C1 segment of cervical spinal cord (tissue), 14 donors: ENCODE measurements around the gene EPAS1.
A peak's percentile ranks its signal among the peaks of the same experiment; 100 is the strongest.

Source experiments
- DNase-seq, 14 donors: peaks; one replicate each; lab custom pipeline; 2025; lab: John Stamatoyannopoulos, UW

Gene EPAS1

GRCh38 chr2:46273225-46273863 lies 23.9 kb upstream of the EPAS1 start:
- no peak for DNase-seq

GRCh38 chr2:46273919-46274318 lies 23.3 kb upstream of the EPAS1 start:
- DNase-seq, result no peak

GRCh38 chr2:46274586-46274985 lies 22.6 kb upstream of the EPAS1 start:
- no peak for DNase-seq

- DNase-seq, result peak in 1 of 14 donors; percentile 65
Observed at GRCh38 chr2:46275995-46276394, 21.2 kb upstream of the EPAS1 start.

GRCh38 chr2:46276642-46277041 lies 20.6 kb upstream of the EPAS1 start:
- DNase-seq, result no peak

- no peak for DNase-seq
Observed at GRCh38 chr2:46277431-46278190, 19.6 kb upstream of the EPAS1 start.

- DNase-seq, result no peak
Observed at GRCh38 chr2:46278952-46279351, 18.3 kb upstream of the EPAS1 start.

- DNase-seq, result no peak
Observed at GRCh38 chr2:46281939-46282338, 15.3 kb upstream of the EPAS1 start.

GRCh38 chr2:46283693-46284092 lies 13.5 kb upstream of the EPAS1 start:
- no peak for DNase-seq

GRCh38 chr2:46284260-46284659 lies 12.9 kb upstream of the EPAS1 start:
- DNase-seq, result no peak

- no peak for DNase-seq
Observed at GRCh38 chr2:46284796-46285195, 12.4 kb upstream of the EPAS1 start.

- DNase-seq, result no peak
Observed at GRCh38 chr2:46286715-46287114, 10.5 kb upstream of the EPAS1 start.

- DNase-seq, result no peak
Observed at GRCh38 chr2:46290078-46290477, 7.1 kb upstream of the EPAS1 start.

- no peak for DNase-seq
Observed at GRCh38 chr2:46293466-46293865, 3.7 kb upstream of the EPAS1 start.

- peak in 3 of 14 donors; percentile 3 to 11 (median 5) for DNase-seq
Observed at GRCh38 chr2:46294176-46294836, 2.9 kb upstream of the EPAS1 start.

GRCh38 chr2:46296216-46296839 lies 879 bp upstream of the EPAS1 start:
- DNase-seq, result peak in 4 of 14 donors; percentile 49 to 67 (median 51)

- DNase-seq, result peak in 3 of 14 donors; percentile 29 to 50 (median 44)
Observed at GRCh38 chr2:46297546-46298271, 502 bp downstream of the EPAS1 start.

GRCh38 chr2:46298272-46298521 lies 990 bp downstream of the EPAS1 start:
- DNase-seq, result no peak

- peak in 5 of 14 donors; percentile 21 to 51 (median 41) for DNase-seq
Observed at GRCh38 chr2:46298522-46299353, 1.5 kb downstream of the EPAS1 start.

GRCh38 chr2:46299365-46300263 lies 2.4 kb downstream of the EPAS1 start:
- DNase-seq, result peak in 4 of 14 donors; percentile 17 to 41 (median 28)
